HG02981 (cell line): ENCODE measurements around the gene MGAT4B.

Experiments used
- ATAC-seq: cut with Tn5 transposase; IDR thresholded peaks from one replicate; pipeline ENCODE4 v1.9.1; 2021; ENCODE audit warnings: mild to moderate bottlenecking, moderate library complexity; ENCODE audit not compliant: unreplicated experiment

MGAT4B gene

DNA sequence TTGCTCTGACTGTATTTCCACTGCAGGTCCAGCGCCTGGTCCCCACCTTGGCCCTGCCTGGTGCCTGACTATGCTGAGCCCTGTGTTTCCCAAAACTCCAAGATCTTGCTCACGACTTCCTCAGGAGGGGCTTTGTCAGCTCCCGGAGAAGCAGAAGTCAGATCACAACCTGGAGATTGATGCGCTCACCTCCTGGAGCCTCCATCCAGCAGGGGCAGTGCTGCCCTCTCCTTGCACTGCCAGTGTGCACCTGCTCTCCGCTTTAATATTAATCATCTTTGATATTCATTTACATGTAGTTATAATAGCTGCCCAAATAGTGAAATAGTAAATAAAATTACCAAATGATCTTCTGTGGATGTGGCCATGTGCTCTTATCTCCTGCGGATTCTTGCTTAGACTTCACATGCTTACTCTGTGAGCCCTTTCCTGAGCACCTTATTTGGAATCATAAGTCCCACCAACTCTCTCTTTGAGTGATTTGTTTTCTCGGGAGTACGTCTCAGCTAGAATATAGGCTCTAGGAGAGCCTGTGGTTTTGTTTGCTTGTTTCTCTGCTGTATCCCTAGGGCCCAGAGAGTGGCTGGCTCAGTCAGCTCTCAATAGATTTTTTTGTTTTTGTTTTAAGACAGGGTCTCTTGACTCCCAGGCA, 56.7 kb downstream of the MGAT4B start:
- no peak for ATAC-seq

DNA sequence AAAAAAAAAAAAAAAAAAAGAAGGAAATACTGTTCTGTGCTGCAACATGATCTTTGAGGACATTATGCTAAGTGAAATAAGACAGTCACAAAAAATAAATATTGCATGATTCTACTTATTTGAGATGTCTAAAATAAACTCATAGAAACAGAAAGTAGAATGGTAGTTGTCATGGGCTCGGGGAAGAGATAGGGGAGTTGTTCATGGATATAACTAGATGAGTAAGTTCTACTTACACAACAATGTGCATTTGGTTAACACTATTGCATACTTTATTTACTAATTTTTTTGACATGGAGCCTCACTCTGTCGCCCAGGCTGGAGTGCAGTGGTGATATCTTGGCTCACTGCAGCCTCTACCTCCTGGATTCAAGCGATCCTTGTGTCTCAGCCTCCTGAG, 58.9 kb downstream of the MGAT4B start:
- ATAC-seq: no peak
